Measurements from ENCODE around the gene OR56A1. TPM values are rescaled to one million over a fixed set of nuclear protein-coding genes. Genes with fewer than 3 reads are reported as not detected.

The OR56A1 gene
- total and polyA plus RNA-seq, 2 of the 4 experiments (the other 2 are of a cell fraction) = not detected

DNA sequence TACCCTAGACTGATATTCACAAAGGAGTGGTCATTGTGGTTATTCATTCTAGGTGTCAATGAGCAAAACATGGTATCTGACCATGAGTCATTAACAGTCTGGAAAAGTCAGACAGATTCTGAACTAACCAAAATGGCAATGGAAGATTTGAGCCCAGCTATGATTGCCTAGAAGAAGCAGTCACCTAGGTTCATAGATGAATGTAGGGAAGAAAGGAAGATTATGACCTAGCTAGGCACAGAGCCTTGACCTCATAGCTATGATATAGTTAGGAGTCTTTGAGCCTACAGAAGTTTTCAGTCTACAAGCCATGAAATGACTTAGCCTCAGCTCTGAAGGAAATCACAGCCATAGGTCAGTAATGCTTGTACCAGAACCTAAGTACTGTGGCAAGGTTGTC lies 24.2 kb downstream of the OR56A1 start:
- ChIA-PET POLR2A (ENCODE audit: unreplicated experiment) (no interaction called here), CTCF (no interaction called here)
- Histone ChIP-seq H3K18ac (ENCODE audit: low read depth, low read length) (no peak overlapping the region), H4K5ac (ENCODE audit: low read depth, low read length) (no peak overlapping the region), H3K27ac (ENCODE audit: insufficient read depth, low read length) (no peak overlapping the region), H3K79me1 (ENCODE audit: low read depth in 1 of 2, low read length in 2 of 2) (no peaks in the 10 kb centered on the region), H4K8ac (ENCODE audit: low read depth in 2 of 2, low read length in 2 of 2) (no peak overlapping the region), H2BK20ac (ENCODE audit: low read depth, low read length) (no peak overlapping the region), H3K36me3 (ENCODE audit: control insufficient read depth, insufficient read depth, low read length) (no peaks in the 10 kb centered on the region), H2AK5ac (ENCODE audit: low read depth, low read length) (no peak overlapping the region), H2BK5ac (ENCODE audit: low read depth, low read length, poor library complexity, severe bottlenecking) (no peak overlapping the region), H2BK15ac (ENCODE audit: low read depth, low read length) (no peak overlapping the region), H3K9me1 (ENCODE audit: insufficient read depth, low read length) (no peaks in the 10 kb centered on the region), H3K56ac (ENCODE audit: extremely low read depth, insufficient read depth, low read length) (no peak overlapping the region), H3K9me3 (ENCODE audit: control insufficient read depth, insufficient read depth, low read length) (no peaks in the 10 kb centered on the region), H3K14ac (replicated peaks; ENCODE audit: low read depth, low read length) (no peak overlapping the region), H4K91ac (ENCODE audit: insufficient read depth, low read depth, low read length) (no peak overlapping the region), H3K4me1 (ENCODE audit: control insufficient read depth, insufficient read depth, low read length) (no peaks in the 10 kb centered on the region), H2BK120ac (ENCODE audit: low read depth, low read length) (no peak overlapping the region), H3K4ac (ENCODE audit: low read depth, low read length) (no peak overlapping the region), H3K9ac (ENCODE audit: low read depth, low read length) (no peak overlapping the region), H2AFZ (replicated peaks; ENCODE audit: low read length, poor library complexity) (no peak overlapping the region), H3K4me2 (ENCODE audit: low read depth, low read length) (no peak overlapping the region), H2AK9ac (replicated peaks; ENCODE audit: low read depth, low read length, poor library complexity) (no peak overlapping the region), H3K23ac (ENCODE audit: low read depth, low read length) (no peak overlapping the region), H4K20me1 (ENCODE audit: insufficient read depth, low read length) (no peaks in the 10 kb centered on the region), H3K4me3 (ENCODE audit: insufficient read depth, low read depth, low read length) (no peak overlapping the region), H3K27me3 (ENCODE audit: control insufficient read depth, insufficient read depth, low read length) (no peaks in the 10 kb centered on the region)
- no TSS peak for BruUV-seq (replicated peaks)
- TF ChIP-seq POLR2A (IDR thresholded peaks at IDR 0.05; ENCODE audit: low read depth, low read length) (no peak), RCOR1 (IDR thresholded peaks at IDR 0.05; ENCODE audit: insufficient replicate concordance, low read length) (no peak), CHD1 (IDR thresholded peaks at IDR 0.05; ENCODE audit: low read depth, low read length) (no peak), RFX5 (IDR thresholded peaks at IDR 0.05; ENCODE audit: low read depth, low read length) (no peak), CEBPB (IDR thresholded peaks at IDR 0.05; ENCODE audit: low read depth, low read length) (no peak), RAD21 (IDR thresholded peaks at IDR 0.05; ENCODE audit: low read length) (no peak), NFE2L2 (IDR thresholded peaks at IDR 0.05; ENCODE audit: low read depth, low read length) (no peak), MAFK (IDR thresholded peaks at IDR 0.05; ENCODE audit: low read depth, low read length) (no peak), FOS (IDR thresholded peaks at IDR 0.05; ENCODE audit: low read depth, low read length) (no peak), BHLHE40 (IDR thresholded peaks at IDR 0.05; ENCODE audit: low read depth, low read length) (no peak), MXI1 (IDR thresholded peaks at IDR 0.05; ENCODE audit: borderline replicate concordance, low read depth, low read length) (no peak), MAZ (IDR thresholded peaks at IDR 0.05; ENCODE audit: borderline replicate concordance, low read depth, low read length) (no peak), SMC3 (IDR thresholded peaks at IDR 0.05; ENCODE audit: low read depth, low read length) (no peak)
- TF ChIP-seq, protein P1, sequence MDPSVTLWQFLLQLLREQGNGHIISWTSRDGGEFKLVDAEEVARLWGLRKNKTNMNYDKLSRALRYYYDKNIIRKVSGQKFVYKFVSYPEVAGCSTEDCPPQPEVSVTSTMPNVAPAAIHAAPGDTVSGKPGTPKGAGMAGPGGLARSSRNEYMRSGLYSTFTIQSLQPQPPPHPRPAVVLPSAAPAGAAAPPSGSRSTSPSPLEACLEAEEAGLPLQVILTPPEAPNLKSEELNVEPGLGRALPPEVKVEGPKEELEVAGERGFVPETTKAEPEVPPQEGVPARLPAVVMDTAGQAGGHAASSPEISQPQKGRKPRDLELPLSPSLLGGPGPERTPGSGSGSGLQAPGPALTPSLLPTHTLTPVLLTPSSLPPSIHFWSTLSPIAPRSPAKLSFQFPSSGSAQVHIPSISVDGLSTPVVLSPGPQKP (IDR thresholded peaks at IDR 0.05; ENCODE audit: borderline replicate concordance, low read depth, low read length) = no peak
- TF ChIP-seq, protein P2, sequence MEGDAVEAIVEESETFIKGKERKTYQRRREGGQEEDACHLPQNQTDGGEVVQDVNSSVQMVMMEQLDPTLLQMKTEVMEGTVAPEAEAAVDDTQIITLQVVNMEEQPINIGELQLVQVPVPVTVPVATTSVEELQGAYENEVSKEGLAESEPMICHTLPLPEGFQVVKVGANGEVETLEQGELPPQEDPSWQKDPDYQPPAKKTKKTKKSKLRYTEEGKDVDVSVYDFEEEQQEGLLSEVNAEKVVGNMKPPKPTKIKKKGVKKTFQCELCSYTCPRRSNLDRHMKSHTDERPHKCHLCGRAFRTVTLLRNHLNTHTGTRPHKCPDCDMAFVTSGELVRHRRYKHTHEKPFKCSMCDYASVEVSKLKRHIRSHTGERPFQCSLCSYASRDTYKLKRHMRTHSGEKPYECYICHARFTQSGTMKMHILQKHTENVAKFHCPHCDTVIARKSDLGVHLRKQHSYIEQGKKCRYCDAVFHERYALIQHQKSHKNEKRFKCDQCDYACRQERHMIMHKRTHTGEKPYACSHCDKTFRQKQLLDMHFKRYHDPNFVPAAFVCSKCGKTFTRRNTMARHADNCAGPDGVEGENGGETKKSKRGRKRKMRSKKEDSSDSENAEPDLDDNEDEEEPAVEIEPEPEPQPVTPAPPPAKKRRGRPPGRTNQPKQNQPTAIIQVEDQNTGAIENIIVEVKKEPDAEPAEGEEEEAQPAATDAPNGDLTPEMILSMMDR (conservative IDR thresholded peaks at IDR 0.05; ENCODE audit: low read depth, low read length) = no peak
- TF ChIP-seq, protein P3, sequence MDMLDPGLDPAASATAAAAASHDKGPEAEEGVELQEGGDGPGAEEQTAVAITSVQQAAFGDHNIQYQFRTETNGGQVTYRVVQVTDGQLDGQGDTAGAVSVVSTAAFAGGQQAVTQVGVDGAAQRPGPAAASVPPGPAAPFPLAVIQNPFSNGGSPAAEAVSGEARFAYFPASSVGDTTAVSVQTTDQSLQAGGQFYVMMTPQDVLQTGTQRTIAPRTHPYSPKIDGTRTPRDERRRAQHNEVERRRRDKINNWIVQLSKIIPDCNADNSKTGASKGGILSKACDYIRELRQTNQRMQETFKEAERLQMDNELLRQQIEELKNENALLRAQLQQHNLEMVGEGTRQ (IDR thresholded peaks at IDR 0.05; ENCODE audit: low read depth, low read length) = no peak
- in situ Hi-C loops (cut with MboI; ENCODE audit: low sequenced_read_pairs) = no loop called here
- intact Hi-C loops (cut with micrococcal nuclease) = no loop called here
- ATAC-seq (ENCODE audit: low read depth) = no peak
- DNase-seq = no peak
- dilution Hi-C loops (cut with HindIII; ENCODE audit: low sequenced_read_pairs, unreplicated experiment) = no loop called here

Measured in IMR-90 (cell line).